Smooth muscle cell (in vitro differentiated cells): Measurements from ENCODE around the gene PXT1. TPM values are rescaled to one million over a fixed set of nuclear protein-coding genes. Genes with fewer than 3 reads are reported as not detected.
"Not testable (repeated sequence)": the region's sequence is repeated elsewhere in the genome, so short reads cannot be mapped to it uniquely, and the experiment has no call there.

Source experiments
- DNase-seq: peaks from one replicate; lab custom pipeline; 2025; ENCODE audit not compliant: unreplicated experiment; lab: John Stamatoyannopoulos, UW
- H2AFZ ChIP-seq: fragments of 200-600 bp; sonication (generic); 2 replicates; pipeline ENCODE4 v1.6.0; 2016; ENCODE audit warnings: antibody characterized with exemption, low read depth, mild to moderate bottlenecking
- H3F3A ChIP-seq: fragments of 200-600 bp; sonication (generic); 2 replicates; pipeline ENCODE4 v1.6.0; 2017; ENCODE audit warnings: antibody characterized with exemption, low read depth
- H3K27ac ChIP-seq: fragments of 200-600 bp; sonication (generic); 2 replicates; pipeline ENCODE4 v1.5.1; 2016; ENCODE audit warnings: low read depth, mild to moderate bottlenecking
- H3K27me3 ChIP-seq: fragments of 200-600 bp; sonication (generic); 2 replicates; pipeline ENCODE4 v1.6.1; 2016; ENCODE audit warnings: low read depth, mild to moderate bottlenecking
- H3K36me3 ChIP-seq: fragments of 200-600 bp; sonication (generic); 2 replicates; pipeline ENCODE4 v1.5.1; 2016; ENCODE audit warnings: low read depth
- H3K4me1 ChIP-seq: fragments of 200-600 bp; sonication (generic); 2 replicates; pipeline ENCODE4 v1.5.1; 2016; ENCODE audit warnings: low read depth
- H3K4me2 ChIP-seq: fragments of 200-600 bp; sonication (generic); 2 replicates; pipeline ENCODE4 v1.6.0; 2016; ENCODE audit warnings: mild to moderate bottlenecking
- H3K4me3 ChIP-seq: fragments of 200-600 bp; sonication (generic); 2 replicates; pipeline ENCODE4 v1.5.1; 2016; ENCODE audit warnings: mild to moderate bottlenecking
- H3K79me2 ChIP-seq: fragments of 200-600 bp; sonication (generic); 2 replicates; pipeline ENCODE4 v1.6.0; 2016; ENCODE audit warnings: low read depth, mild to moderate bottlenecking
- H3K9ac ChIP-seq: fragments of 200-600 bp; sonication (generic); 2 replicates; pipeline ENCODE4 v1.6.0; 2016; ENCODE audit warnings: low read depth
- H3K9me3 ChIP-seq: fragments of 200-600 bp; sonication (generic); replicated peaks from 2 replicates; pipeline ENCODE4 v1.5.1; 2016; ENCODE audit warnings: low read depth
- H4K20me1 ChIP-seq: fragments of 200-600 bp; sonication (generic); 2 replicates; pipeline ENCODE4 v1.6.0; 2016; ENCODE audit warnings: low read depth
- WGBS: methylation state at CpG from one replicate; pipeline ENCODE4 v1.1.7; 2016; ENCODE audit warnings: low lambda C conversion rate; 5-methylcytosine and 5-hydroxymethylcytosine counted together
- polyA plus RNA-seq: library from polyadenylated mRNA; unstranded; fragments of >200 nt; fragmentation: Nextera tagmentation; extraction: Ambion mirVana; gene quantifications from 2 replicates; pipeline ENCODE4 v1.2.1, GENCODE V29; 2016
- total RNA-seq: library from RNA; depleted of rRNA; stranded (reverse); fragments of >200 nt; gene quantifications from 2 replicates; pipeline ENCODE4 v1.2.3, GENCODE V29; 2014
- TF ChIP-seq, protein P1 (sequence below): fragments of 200-600 bp; sonication (generic); IDR thresholded peaks from 2 replicates; pipeline ENCODE4 v1.5.1; 2017; ENCODE audit warnings: borderline replicate concordance, mild to moderate bottlenecking, antibody characterized with exemption; ENCODE audit not compliant: insufficient read depth, poor library complexity, severe bottlenecking

Gene PXT1
- total and polyA plus RNA-seq, 2 experiments from 2014 or later, result not detected

DNA sequence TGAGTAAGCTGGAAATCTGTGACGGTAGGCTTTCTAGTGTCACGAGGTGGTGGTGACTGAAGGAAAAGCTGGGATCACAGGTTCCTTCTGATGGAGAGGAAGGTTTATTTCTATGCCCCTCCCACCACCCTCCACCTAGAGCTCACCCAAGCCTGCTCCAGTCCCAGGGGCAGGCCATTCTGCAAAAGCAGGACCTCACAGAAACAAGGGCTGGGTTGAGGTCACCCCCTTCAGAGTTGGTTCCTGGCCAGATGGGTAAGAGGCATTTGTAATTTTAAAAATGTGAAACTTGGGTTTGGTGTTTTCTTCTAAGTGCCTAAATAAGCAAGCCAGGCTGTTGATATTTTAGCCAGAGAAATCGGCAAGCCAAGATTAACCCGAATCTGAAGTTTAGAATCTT, 46.8 kb upstream of the PXT1 start:
- Histone ChIP-seq H3K36me3 (peaks cover 5% of the 10 kb centered on the region), H3F3A (peaks cover 3% of the 10 kb centered on the region), H3K4me1 (peaks cover 19% of the 10 kb centered on the region), H4K20me1 (peaks cover 19% of the 10 kb centered on the region), H2AFZ (no peak overlapping the region), H3K4me3 (no peak overlapping the region), H3K79me2 (no peaks in the 10 kb centered on the region), H3K27ac (no peak overlapping the region), H3K27me3 (no peaks in the 10 kb centered on the region), H3K4me2 (no peak overlapping the region), H3K9ac (no peak overlapping the region), H3K9me3 (no peaks in the 10 kb centered on the region)
- TF ChIP-seq, protein P1, sequence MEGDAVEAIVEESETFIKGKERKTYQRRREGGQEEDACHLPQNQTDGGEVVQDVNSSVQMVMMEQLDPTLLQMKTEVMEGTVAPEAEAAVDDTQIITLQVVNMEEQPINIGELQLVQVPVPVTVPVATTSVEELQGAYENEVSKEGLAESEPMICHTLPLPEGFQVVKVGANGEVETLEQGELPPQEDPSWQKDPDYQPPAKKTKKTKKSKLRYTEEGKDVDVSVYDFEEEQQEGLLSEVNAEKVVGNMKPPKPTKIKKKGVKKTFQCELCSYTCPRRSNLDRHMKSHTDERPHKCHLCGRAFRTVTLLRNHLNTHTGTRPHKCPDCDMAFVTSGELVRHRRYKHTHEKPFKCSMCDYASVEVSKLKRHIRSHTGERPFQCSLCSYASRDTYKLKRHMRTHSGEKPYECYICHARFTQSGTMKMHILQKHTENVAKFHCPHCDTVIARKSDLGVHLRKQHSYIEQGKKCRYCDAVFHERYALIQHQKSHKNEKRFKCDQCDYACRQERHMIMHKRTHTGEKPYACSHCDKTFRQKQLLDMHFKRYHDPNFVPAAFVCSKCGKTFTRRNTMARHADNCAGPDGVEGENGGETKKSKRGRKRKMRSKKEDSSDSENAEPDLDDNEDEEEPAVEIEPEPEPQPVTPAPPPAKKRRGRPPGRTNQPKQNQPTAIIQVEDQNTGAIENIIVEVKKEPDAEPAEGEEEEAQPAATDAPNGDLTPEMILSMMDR, result no peak
- no peak for DNase-seq
- WGBS, result 97% methylated on average over 4 of the region's 4 CpGs

DNA sequence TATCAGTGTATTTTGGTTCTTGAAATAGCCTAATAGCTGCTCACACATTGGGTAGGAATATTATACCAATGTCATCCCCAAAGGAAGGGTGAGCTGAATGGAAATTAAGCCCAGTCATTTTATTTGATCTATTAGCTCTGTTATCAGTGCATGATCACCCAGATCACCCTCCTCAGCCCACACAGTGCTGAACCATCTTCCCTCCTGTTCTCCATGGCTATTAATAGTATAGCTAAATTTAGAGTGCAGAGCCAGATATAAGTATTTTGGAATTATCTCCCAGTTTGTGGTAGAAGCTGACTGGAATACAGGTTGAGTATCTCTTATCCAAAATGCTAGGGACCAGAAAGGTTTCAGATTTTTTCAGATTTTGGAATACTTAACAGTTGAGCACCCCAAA, 45.6 kb upstream of the PXT1 start:
- Histone ChIP-seq H3K27me3 (no peaks in the 10 kb centered on the region), H3K4me1 (peaks cover 7% of the 10 kb centered on the region), H4K20me1 (peaks cover 19% of the 10 kb centered on the region), H2AFZ (no peak overlapping the region), H3F3A (peaks cover 3% of the 10 kb centered on the region), H3K79me2 (no peaks in the 10 kb centered on the region), H3K4me2 (no peak overlapping the region), H3K36me3 (peaks cover 5% of the 10 kb centered on the region), H3K4me3 (no peak overlapping the region), H3K9me3 (no peaks in the 10 kb centered on the region), H3K9ac (no peak overlapping the region), H3K27ac (no peak overlapping the region)
- TF ChIP-seq, protein P1, result no peak
- DNase-seq, result no peak

DNA sequence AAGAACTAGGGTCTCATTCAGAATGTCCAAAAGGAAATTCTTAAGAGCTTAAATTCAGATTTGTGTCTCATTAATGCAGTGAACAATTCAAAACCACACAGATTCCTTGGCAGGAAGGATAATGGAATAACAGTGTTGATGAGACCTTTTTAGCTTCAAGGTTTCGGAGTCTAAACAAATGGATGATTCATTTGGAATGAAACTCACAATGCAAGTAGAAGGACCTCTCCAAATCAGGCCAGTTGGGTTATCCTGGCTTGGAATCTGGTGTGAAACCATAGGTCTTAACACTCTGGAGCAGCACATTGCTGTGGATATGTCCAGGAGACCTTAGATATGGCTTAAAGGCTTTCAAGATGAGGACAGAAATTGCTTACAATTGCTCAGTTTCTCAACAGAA, 45.0 kb upstream of the PXT1 start:
- peaks cover 19% of the 10 kb centered on the region for H4K20me1 ChIP-seq
- peaks cover 5% of the 10 kb centered on the region for H3K36me3 ChIP-seq
- H2AFZ ChIP-seq, result no peak overlapping the region
- no peak for DNase-seq
- no peaks in the 10 kb centered on the region for H3K27me3 ChIP-seq
- 80% methylated on average over 1 of the region's 1 CpG for WGBS
- H3K27ac ChIP-seq, result no peak overlapping the region
- H3K4me2 ChIP-seq, result no peak overlapping the region
- no peaks in the 10 kb centered on the region for H3K9me3 ChIP-seq
- H3K9ac ChIP-seq, result no peak overlapping the region
- no peaks in the 10 kb centered on the region for H3K79me2 ChIP-seq
- no peak overlapping the region for H3K4me3 ChIP-seq
- TF ChIP-seq, protein P1, result no peak
- H3F3A ChIP-seq, result peaks cover 3% of the 10 kb centered on the region
- peaks cover 4% of the 10 kb centered on the region for H3K4me1 ChIP-seq

DNA sequence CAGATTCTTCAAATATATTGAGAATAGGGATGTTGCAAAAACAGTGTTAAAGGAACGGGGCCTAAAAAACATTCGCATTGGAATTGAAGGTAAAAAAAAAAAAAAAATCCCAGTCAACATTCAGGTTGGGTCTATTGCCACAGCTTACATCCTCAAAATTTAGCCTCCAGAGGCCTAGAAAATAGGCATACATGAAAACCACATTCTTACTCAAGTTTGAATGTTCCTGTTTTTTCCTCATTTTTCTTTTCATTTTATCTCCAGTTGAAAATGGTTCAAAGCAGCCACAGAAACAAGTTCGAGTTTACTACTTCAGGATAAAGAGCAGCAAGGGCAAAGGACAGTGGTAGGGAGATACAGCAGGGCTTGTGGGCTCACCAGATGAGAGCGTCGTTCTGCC, 42.1 kb upstream of the PXT1 start:
- whole genome bisulfite sequencing, result 98% methylated on average over 5 of the region's 5 CpGs
- H3K4me1 ChIP-seq, result no peaks in the 10 kb centered on the region
- H3K36me3 ChIP-seq, result peaks cover 17% of the 10 kb centered on the region
- no peak overlapping the region for H3K4me2 ChIP-seq
- H3K9me3 ChIP-seq, result no peaks in the 10 kb centered on the region
- no peak overlapping the region for H2AFZ ChIP-seq
- H3K9ac ChIP-seq, result no peak overlapping the region
- peaks cover 20% of the 10 kb centered on the region for H4K20me1 ChIP-seq
- H3K27me3 ChIP-seq, result no peaks in the 10 kb centered on the region
- H3F3A ChIP-seq, result no peaks in the 10 kb centered on the region
- no peaks in the 10 kb centered on the region for H3K79me2 ChIP-seq
- TF ChIP-seq, protein P1, result no peak
- DNase-seq, result no peak
- H3K27ac ChIP-seq, result no peak overlapping the region
- H3K4me3 ChIP-seq, result no peak overlapping the region

DNA sequence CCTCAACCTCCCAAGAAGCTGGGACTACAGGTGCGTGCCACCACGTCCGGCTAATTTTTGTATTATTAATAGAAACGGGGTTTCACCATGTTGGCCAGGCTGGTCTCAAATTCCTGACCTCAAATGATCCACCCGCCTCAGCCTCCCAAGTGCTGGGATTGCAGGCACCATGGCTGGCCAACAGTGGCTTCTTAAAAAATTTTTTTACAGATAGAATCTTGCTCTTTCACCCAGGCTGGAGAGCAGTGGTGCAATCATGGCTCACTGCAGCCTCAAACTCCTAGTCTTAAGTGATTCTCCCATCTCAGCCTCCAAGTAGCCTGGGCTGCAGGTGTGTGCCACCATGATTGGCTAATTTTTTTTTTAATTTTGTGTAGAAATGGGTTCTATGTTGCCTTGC, 40.7 kb upstream of the PXT1 start:
- H2AFZ ChIP-seq, H3K9me3 ChIP-seq, DNase-seq, H3K4me2 ChIP-seq, H3K4me3 ChIP-seq, H3K79me2 ChIP-seq, H3F3A ChIP-seq, H3K27ac ChIP-seq, H3K27me3 ChIP-seq, H3K9ac ChIP-seq, H3K4me1 ChIP-seq: not testable (repeated sequence)
- 96% methylated on average over 5 of the region's 5 CpGs for WGBS
- Histone ChIP-seq H4K20me1 (peaks cover 32% of the 10 kb centered on the region), H3K36me3 (peaks cover 17% of the 10 kb centered on the region)
